ENCODE measurements around the gene SOSTDC1.

- TF ChIP-seq, protein P1, sequence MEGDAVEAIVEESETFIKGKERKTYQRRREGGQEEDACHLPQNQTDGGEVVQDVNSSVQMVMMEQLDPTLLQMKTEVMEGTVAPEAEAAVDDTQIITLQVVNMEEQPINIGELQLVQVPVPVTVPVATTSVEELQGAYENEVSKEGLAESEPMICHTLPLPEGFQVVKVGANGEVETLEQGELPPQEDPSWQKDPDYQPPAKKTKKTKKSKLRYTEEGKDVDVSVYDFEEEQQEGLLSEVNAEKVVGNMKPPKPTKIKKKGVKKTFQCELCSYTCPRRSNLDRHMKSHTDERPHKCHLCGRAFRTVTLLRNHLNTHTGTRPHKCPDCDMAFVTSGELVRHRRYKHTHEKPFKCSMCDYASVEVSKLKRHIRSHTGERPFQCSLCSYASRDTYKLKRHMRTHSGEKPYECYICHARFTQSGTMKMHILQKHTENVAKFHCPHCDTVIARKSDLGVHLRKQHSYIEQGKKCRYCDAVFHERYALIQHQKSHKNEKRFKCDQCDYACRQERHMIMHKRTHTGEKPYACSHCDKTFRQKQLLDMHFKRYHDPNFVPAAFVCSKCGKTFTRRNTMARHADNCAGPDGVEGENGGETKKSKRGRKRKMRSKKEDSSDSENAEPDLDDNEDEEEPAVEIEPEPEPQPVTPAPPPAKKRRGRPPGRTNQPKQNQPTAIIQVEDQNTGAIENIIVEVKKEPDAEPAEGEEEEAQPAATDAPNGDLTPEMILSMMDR (conservative IDR thresholded peaks at IDR 0.05; ENCODE audit: low read length) = no peak
- TF ChIP-seq EZH2phosphoT487 (IDR thresholded peaks at IDR 0.05; ENCODE audit: borderline replicate concordance) = no peak
These were observed 36.9 kb downstream of the SOSTDC1 start for GRCh38 chr7:16428672-16429071.

All from Loucy (cell line).